GM12878 (cell line): ENCODE measurements around the gene TBL1XR1. TPM values are rescaled to one million over a fixed set of nuclear protein-coding genes. Genes with fewer than 3 reads are reported as not detected.

Experiments
- ATAC-seq: fragments of 200-7000 bp; cut with Tn5 transposase; 3 replicates; pipeline ENCODE4 v1.9.1; 2020; ENCODE audit warnings: mild to moderate bottlenecking, moderate library complexity
- BruUV-seq: library from RNA; stranded (reverse); fragments of 400-500 nt; replicated peaks from 2 replicates; lab custom pipeline; 2021; lab: Mats Ljungman, UMichigan
- CTCF ChIA-PET: fragments of 300-600 bp; sonication (Branson Sonifier 250); formaldehyde crosslinking; extraction: SDS; loops from one replicate; lab custom pipeline; 2021; ENCODE audit warnings: inconsistent platforms; lab: Yijun Ruan, JAX
- POLR2A ChIA-PET: fragments of 350-600 bp; formaldehyde crosslinking; extraction: SDS; loops from one replicate; lab custom pipeline; 2021; ENCODE audit warnings: inconsistent platforms; lab: Charles Lee
- RAD21 ChIA-PET: fragments of 300-600 bp; sonication (Branson Sonifier 250); formaldehyde crosslinking; loops from one replicate; lab custom pipeline; 2023; ENCODE audit warnings: antibody characterized with exemption; ENCODE audit not compliant: unreplicated experiment; lab: Charles Lee
- SMC1A ChIA-PET: fragments of 300-600 bp; sonication (Branson Sonifier 250); formaldehyde crosslinking; loops from one replicate; lab custom pipeline; 2023; ENCODE audit not compliant: unreplicated experiment, uncharacterized antibody; lab: Charles Lee
- DNase-seq: peaks from one replicate; pipeline ENCODE4 v3.0.0-alpha.2; 2011; ENCODE audit warnings: low read depth, low spot score
- FAIRE-seq: peaks from 3 replicates; lab custom pipeline; 2011; peaks lifted over from hg19 to GRCh38; lab: Jason Lieb, UNC
- H2AFZ ChIP-seq: 2 replicates; pipeline ENCODE4 v1.6.0; 2011; ENCODE audit warnings: low read depth, low read length, control low read depth; ENCODE audit not compliant: control insufficient read depth
- H3K27ac ChIP-seq: 2 replicates; pipeline ENCODE4 v1.5.1; 2011; ENCODE audit warnings: control low read depth; ENCODE audit not compliant: control insufficient read depth, insufficient read depth
- H3K27me3 ChIP-seq, 2 experiments: replicated peaks in 1 of 2; 2 replicates each; pipeline versions ENCODE4 v1.6.0 to v1.6.1; 2011; ENCODE audit warnings: low read length in 1 of 2; ENCODE audit not compliant: control insufficient read depth in 2 of 2, insufficient read depth in 2 of 2
- H3K36me3 ChIP-seq, 2 experiments: 2 replicates each; pipeline ENCODE4 v1.5.1; 2011; ENCODE audit warnings: low read length in 1 of 2; ENCODE audit not compliant: control insufficient read depth in 2 of 2, insufficient read depth in 2 of 2
- H3K4me1 ChIP-seq: 2 replicates; pipeline ENCODE4 v1.6.1; 2011; ENCODE audit warnings: mild to moderate bottlenecking, low read length, moderate library complexity, mixed read lengths; ENCODE audit not compliant: control insufficient read depth, insufficient read depth
- H3K4me2 ChIP-seq: 2 replicates; pipeline ENCODE4 v1.6.0; 2011; ENCODE audit warnings: control low read depth; ENCODE audit not compliant: control insufficient read depth, insufficient read depth
- H3K4me3 ChIP-seq: fragments of 200-600 bp; sonication (generic); 2 replicates; pipeline ENCODE4 v1.5.1; 2016
- H3K79me2 ChIP-seq: 2 replicates; pipeline ENCODE4 v1.6.0; 2011; ENCODE audit warnings: low read length; ENCODE audit not compliant: control insufficient read depth, insufficient read depth
- H3K9ac ChIP-seq: 2 replicates; pipeline ENCODE4 v1.8.0; 2011; ENCODE audit warnings: low read length, control low read depth, mixed read lengths; ENCODE audit not compliant: control insufficient read depth, insufficient read depth
- H3K9me3 ChIP-seq: replicated peaks from 3 replicates; pipeline ENCODE4 v1.5.1; 2011; ENCODE audit warnings: mild to moderate bottlenecking, low read length; ENCODE audit not compliant: control insufficient read depth, insufficient read depth
- H4K20me1 ChIP-seq: 2 replicates; pipeline ENCODE4 v1.6.0; 2011; ENCODE audit not compliant: control insufficient read depth, insufficient read depth
- ATF7 ChIP-seq: fragments of 450-650 bp; IDR thresholded peaks from 2 replicates; pipeline ENCODE4 v1.6.1; 2016; ENCODE audit warnings: low read depth, mild to moderate bottlenecking
- DPF2 ChIP-seq: fragments of 450-650 bp; IDR thresholded peaks from 2 replicates; pipeline ENCODE4 v1.6.1; 2017; ENCODE audit warnings: mild to moderate bottlenecking
- EED ChIP-seq: sonication (generic); IDR thresholded peaks from 2 replicates; pipeline ENCODE4 v1.6.1; 2016; ENCODE audit warnings: antibody characterized with exemption, low read depth
- EP300 ChIP-seq, 2 experiments: fragments of 150-350 bp in 1 of 2; IDR thresholded peaks; 2 replicates each; pipeline ENCODE4 v1.6.1; 2011 to 2012; ENCODE audit warnings: low read depth in 2 of 2, low read length in 2 of 2, borderline replicate concordance in 1 of 2, improper control_type of control experiment in 1 of 2, inconsistent platforms in 1 of 2; ENCODE audit not compliant: control insufficient read depth in 1 of 2
- IKZF1 ChIP-seq: fragments of 450-650 bp; conservative IDR thresholded peaks from 2 replicates; pipeline ENCODE4 v1.6.1; 2017; ENCODE audit warnings: antibody characterized with exemption, mild to moderate bottlenecking
- JUND ChIP-seq: IDR thresholded peaks from 2 replicates; pipeline ENCODE4 v1.6.1; 2012; ENCODE audit warnings: low read depth, mild to moderate bottlenecking, low read length, improper control_type of control experiment, moderate library complexity
- MTA2 ChIP-seq: fragments of 450-650 bp; IDR thresholded peaks from 2 replicates; pipeline ENCODE4 v1.6.1; 2016; ENCODE audit warnings: low read depth, mild to moderate bottlenecking, moderate library complexity
- MYB ChIP-seq: fragments of 150-350 bp; IDR thresholded peaks from 2 replicates; pipeline ENCODE4 v1.6.1; 2014; ENCODE audit warnings: mild to moderate bottlenecking, low read depth, low read length, borderline replicate concordance
- NFYB ChIP-seq: IDR thresholded peaks from 2 replicates; pipeline ENCODE4 v1.6.1; 2011; ENCODE audit warnings: low read depth, mild to moderate bottlenecking, low read length, improper control_type of control experiment, moderate library complexity; ENCODE audit not compliant: insufficient read depth
- POLR2AphosphoS5 ChIP-seq: IDR thresholded peaks from 2 replicates; pipeline ENCODE4 v1.6.1; 2011; ENCODE audit warnings: mild to moderate bottlenecking, low read length, inconsistent platforms
- RBBP5 ChIP-seq: fragments of 200-600 bp; sonication (generic); conservative IDR thresholded peaks from 2 replicates; pipeline ENCODE4 v1.6.1; 2016
- RELA ChIP-seq: fragments of 450-650 bp; IDR thresholded peaks from 2 replicates; pipeline ENCODE4 v1.8.0; 2014; ENCODE audit warnings: borderline replicate concordance; ENCODE audit not compliant: partially characterized antibody
- SRF ChIP-seq, 2 experiments: IDR thresholded peaks; 2 replicates each; pipeline ENCODE4 v1.6.1; 2011; ENCODE audit warnings: low read depth in 2 of 2, low read length in 2 of 2, mild to moderate bottlenecking in 1 of 2, moderate library complexity in 1 of 2
- ZZZ3 ChIP-seq: IDR thresholded peaks from 2 replicates; pipeline ENCODE4 v1.6.1; 2011; ENCODE audit warnings: low read depth; ENCODE audit not compliant: control insufficient read depth, insufficient read length
- WGBS: methylation state at CpG from one replicate; pipeline ENCODE4 v1.1.6; 2016; ENCODE audit warnings: low lambda C conversion rate; ENCODE audit not compliant: insufficient replicate concordance, insufficient coverage; ENCODE audit errors: missing lambda C conversion rate; 5-methylcytosine and 5-hydroxymethylcytosine counted together
- in situ Hi-C: fragments of 300-500 bp; cut with MboI; formaldehyde crosslinking; loops from 9 replicates; pipeline ENCODE4 v1.14.3; 2018; ENCODE audit warnings: mixed read lengths
- intact Hi-C: fragments of 100-400 bp; cut with micrococcal nuclease; formaldehyde crosslinking; loops from one replicate; pipeline ENCODE4 v1.14.2; 2022; ENCODE audit not compliant: unreplicated experiment
- polyA plus RNA-seq, 11 experiments: library from polyadenylated mRNA; depleted of rRNA in 4 of 11; unstranded in 6 of 11; stranded (reverse) in 5 of 11; fragments of >200 nt; fragmentation: Nextera tagmentation in 4 of 11; fragmentation: Illumina TruSeq in 1 of 11; extraction: Ambion mirVana in 4 of 11; extraction: Trizol in 1 of 11; gene quantifications; 1 replicate in 1 of 11; 2 replicates in 10 of 11; pipeline versions ENCODE4 v1.2.1 to v1.2.3, GENCODE V29; 2011 to 2016; ENCODE audit warnings: inconsistent platforms in 2 of 11, missing spikeins in 2 of 11, low read depth in 1 of 11
- total RNA-seq, 4 experiments: library from RNA; depleted of rRNA in 3 of 4; stranded (reverse); fragments of >200 nt in 3 of 4; fragmentation: Illumina TruSeq in 1 of 4; extraction: Trizol in 1 of 4; gene quantifications; 2 replicates each; pipeline versions ENCODE4 v1.2.1 to v1.2.3, GENCODE V29; 2013 to 2021
- TF ChIP-seq, protein P1 (sequence below): IDR thresholded peaks from 2 replicates; pipeline ENCODE4 v1.6.1; 2011; ENCODE audit warnings: low read depth, mild to moderate bottlenecking, low read length, moderate library complexity, borderline replicate concordance; ENCODE audit errors: extremely low read depth
- TF ChIP-seq, protein P2 (sequence below): IDR thresholded peaks from 2 replicates; pipeline ENCODE4 v1.6.1; 2011; ENCODE audit warnings: mild to moderate bottlenecking, low read depth, low read length, moderate library complexity; ENCODE audit not compliant: insufficient replicate concordance
- TF ChIP-seq, protein P3 (sequence below): IDR thresholded peaks from 2 replicates; pipeline ENCODE4 v1.6.1; 2012; ENCODE audit warnings: low read depth, low read length, improper control_type of control experiment
- TF ChIP-seq, protein P4 (sequence below): fragments of 450-650 bp; IDR thresholded peaks from 2 replicates; pipeline ENCODE4 v1.6.1; 2017; ENCODE audit warnings: mild to moderate bottlenecking, moderate library complexity

TBL1XR1 gene
- total and polyA plus RNA-seq, 10 of the 15 experiments (the other 5 are each of a cell fraction or from before 2014, with no cell fraction given): 13.0 to 115 (median 60.4) TPM

DNA sequence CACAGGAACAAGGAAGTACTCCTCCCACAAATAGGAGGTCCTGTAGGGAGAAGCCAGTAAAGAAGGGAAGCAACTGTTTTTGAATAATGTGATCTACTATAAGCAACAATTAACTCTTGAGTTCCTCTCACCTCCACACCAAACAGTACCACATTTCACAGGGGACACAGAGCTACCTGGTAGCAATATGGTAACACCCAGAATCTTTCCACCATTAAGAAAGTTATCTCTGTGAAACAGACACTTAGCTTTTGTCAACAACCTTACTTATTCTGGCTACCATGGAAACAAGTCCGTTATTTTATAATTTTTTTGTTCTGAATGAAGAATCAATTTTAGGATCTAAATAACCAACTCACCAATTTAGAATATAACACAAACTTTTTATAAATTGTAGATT, 49.5 kb downstream of the TBL1XR1 start:
- ChIA-PET RAD21 (interaction anchor here (0.6 to 3.9 kb wide), 2 partner anchors 37 to 47 kb away, joined by 3 to 20 read pairs; no protein-coding TSS in a partner anchor), POLR2A (interaction anchor here (0.8 kb wide), 1 partner anchor 212 kb away, joined by 3 read pairs; no protein-coding TSS in a partner anchor), CTCF (interaction anchor here (1.0 to 1.6 kb wide), 2 partner anchors 11 to 48 kb away, joined by 3 to 4 read pairs; no protein-coding TSS in a partner anchor), SMC1A (interaction anchor here (0.6 to 2.1 kb wide), 8 partner anchors 12 to 53 kb away, joined by 3 to 13 read pairs (median 3); no protein-coding TSS in a partner anchor)
- intact Hi-C loops (loop anchor here (5.0 kb wide), 2 partner anchors 50 to 100 kb away; partner anchors contain the start of gene TBL1XR1), in situ Hi-C loops (no loop called here)
- Histone ChIP-seq H3K4me2 (no peak overlapping the region), H2AFZ (no peak overlapping the region), H3K9me3 (no peaks in the 10 kb centered on the region), H3K79me2 (peaks cover 86% of the 10 kb centered on the region), H3K36me3 (no peaks in the 10 kb centered on the region; a peak in 1 of 4 replicates), H3K4me3 (no peak overlapping the region), H3K9ac (no peak overlapping the region), H3K27me3 (no peaks in the 10 kb centered on the region), H3K27ac (peak overlapping the region; percentile 4; the same call in 1 of the 2 replicates)
- 95% methylated on average over 1 of the region's 1 CpG for WGBS
- DNase-seq (no peak), FAIRE-seq (no peak), ATAC-seq (no peak)
- TF ChIP-seq, protein P1, sequence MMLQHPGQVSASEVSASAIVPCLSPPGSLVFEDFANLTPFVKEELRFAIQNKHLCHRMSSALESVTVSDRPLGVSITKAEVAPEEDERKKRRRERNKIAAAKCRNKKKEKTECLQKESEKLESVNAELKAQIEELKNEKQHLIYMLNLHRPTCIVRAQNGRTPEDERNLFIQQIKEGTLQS: no peak
- TF ChIP-seq EP300 (IDR thresholded peaks at IDR 0.05; ENCODE audit: borderline replicate concordance in 1 of 2, control insufficient read depth in 1 of 2, low read depth in 2 of 2, low read length in 2 of 2) (no peak), MYB (no peak), DPF2 (no peak), ATF7 (no peak), IKZF1 (no peak), MTA2 (no peak), JUND (no peak), SRF (IDR thresholded peaks at IDR 0.05; ENCODE audit: low read depth in 2 of 2, low read length in 2 of 2) (no peak), NFYB (no peak), ZZZ3 (no peak), EED (no peak), RELA (no peak), POLR2AphosphoS5 (no peak), RBBP5 (no peak)
- TF ChIP-seq, protein P2, sequence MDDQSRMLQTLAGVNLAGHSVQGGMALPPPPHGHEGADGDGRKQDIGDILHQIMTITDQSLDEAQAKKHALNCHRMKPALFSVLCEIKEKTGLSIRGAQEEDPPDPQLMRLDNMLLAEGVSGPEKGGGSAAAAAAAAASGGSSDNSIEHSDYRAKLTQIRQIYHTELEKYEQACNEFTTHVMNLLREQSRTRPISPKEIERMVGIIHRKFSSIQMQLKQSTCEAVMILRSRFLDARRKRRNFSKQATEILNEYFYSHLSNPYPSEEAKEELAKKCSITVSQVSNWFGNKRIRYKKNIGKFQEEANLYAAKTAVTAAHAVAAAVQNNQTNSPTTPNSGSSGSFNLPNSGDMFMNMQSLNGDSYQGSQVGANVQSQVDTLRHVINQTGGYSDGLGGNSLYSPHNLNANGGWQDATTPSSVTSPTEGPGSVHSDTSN: no peak
- TF ChIP-seq, protein P3, sequence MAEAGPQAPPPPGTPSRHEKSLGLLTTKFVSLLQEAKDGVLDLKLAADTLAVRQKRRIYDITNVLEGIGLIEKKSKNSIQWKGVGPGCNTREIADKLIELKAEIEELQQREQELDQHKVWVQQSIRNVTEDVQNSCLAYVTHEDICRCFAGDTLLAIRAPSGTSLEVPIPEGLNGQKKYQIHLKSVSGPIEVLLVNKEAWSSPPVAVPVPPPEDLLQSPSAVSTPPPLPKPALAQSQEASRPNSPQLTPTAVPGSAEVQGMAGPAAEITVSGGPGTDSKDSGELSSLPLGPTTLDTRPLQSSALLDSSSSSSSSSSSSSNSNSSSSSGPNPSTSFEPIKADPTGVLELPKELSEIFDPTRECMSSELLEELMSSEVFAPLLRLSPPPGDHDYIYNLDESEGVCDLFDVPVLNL: no peak
- TF ChIP-seq, protein P4, sequence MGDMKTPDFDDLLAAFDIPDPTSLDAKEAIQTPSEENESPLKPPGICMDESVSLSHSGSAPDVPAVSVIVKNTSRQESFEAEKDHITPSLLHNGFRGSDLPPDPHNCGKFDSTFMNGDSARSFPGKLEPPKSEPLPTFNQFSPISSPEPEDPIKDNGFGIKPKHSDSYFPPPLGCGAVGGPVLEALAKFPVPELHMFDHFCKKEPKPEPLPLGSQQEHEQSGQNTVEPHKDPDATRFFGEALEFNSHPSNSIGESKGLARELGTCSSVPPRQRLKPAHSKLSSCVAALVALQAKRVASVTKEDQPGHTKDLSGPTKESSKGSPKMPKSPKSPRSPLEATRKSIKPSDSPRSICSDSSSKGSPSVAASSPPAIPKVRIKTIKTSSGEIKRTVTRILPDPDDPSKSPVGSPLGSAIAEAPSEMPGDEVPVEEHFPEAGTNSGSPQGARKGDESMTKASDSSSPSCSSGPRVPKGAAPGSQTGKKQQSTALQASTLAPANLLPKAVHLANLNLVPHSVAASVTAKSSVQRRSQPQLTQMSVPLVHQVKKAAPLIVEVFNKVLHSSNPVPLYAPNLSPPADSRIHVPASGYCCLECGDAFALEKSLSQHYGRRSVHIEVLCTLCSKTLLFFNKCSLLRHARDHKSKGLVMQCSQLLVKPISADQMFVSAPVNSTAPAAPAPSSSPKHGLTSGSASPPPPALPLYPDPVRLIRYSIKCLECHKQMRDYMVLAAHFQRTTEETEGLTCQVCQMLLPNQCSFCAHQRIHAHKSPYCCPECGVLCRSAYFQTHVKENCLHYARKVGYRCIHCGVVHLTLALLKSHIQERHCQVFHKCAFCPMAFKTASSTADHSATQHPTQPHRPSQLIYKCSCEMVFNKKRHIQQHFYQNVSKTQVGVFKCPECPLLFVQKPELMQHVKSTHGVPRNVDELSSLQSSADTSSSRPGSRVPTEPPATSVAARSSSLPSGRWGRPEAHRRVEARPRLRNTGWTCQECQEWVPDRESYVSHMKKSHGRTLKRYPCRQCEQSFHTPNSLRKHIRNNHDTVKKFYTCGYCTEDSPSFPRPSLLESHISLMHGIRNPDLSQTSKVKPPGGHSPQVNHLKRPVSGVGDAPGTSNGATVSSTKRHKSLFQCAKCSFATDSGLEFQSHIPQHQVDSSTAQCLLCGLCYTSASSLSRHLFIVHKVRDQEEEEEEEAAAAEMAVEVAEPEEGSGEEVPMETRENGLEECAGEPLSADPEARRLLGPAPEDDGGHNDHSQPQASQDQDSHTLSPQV: no peak
- TF ChIP-seq, all 136 proteins: peak for 0
- no TSS peak for BruUV-seq
- Histone ChIP-seq H4K20me1 (peaks cover 5% of the 10 kb centered on the region; the same call in 1 of the 2 replicates), H3K4me1 (peaks cover 36% of the 10 kb centered on the region)
